Naive thymus-derived CD4-positive, alpha-beta T cell (primary cell): ENCODE measurements around the gene EEF1G. TPM values are rescaled to one million over a fixed set of nuclear protein-coding genes. Genes with fewer than 3 reads are reported as not detected.
"Not testable (repeated sequence)": the region's sequence is repeated elsewhere in the genome, so short reads cannot be mapped to it uniquely, and the experiment has no call there.

ENCODE experiments used
- ATAC-seq: fragments of 150-1000 bp; cut with Tn5 transposase; 2 replicates; pipeline ENCODE4 v1.10.0; 2021; ENCODE audit warnings: mild to moderate bottlenecking, moderate library complexity
- CTCF ChIA-PET: fragments of 350-600 bp; sonication (Branson Sonifier 250); formaldehyde crosslinking; loops from one replicate; lab custom pipeline; 2021; ENCODE audit warnings: antibody characterized with exemption; lab: Charles Lee
- POLR2A ChIA-PET: fragments of 350-600 bp; sonication (Branson Sonifier 250); formaldehyde crosslinking; loops from one replicate; lab custom pipeline; 2021; ENCODE audit warnings: antibody characterized with exemption, inconsistent platforms; lab: Charles Lee
- DNase-seq, 9 donors: peaks; one replicate each; pipeline versions ENCODE4 v3.0.0 to v3.0.0-alpha.2; 2020 to 2022; ENCODE audit warnings: mixed read lengths in 1 of 9
- H3K27ac ChIP-seq: one replicate; pipeline ENCODE4 v1.7.0; 2013; ENCODE audit warnings: mild to moderate bottlenecking, low read depth, low read length, moderate library complexity
- H3K27me3 ChIP-seq, 2 donors: one replicate each; pipeline ENCODE4 v1.7.0; 2013; ENCODE audit warnings: low read length in 2 of 2, mild to moderate bottlenecking in 2 of 2, moderate library complexity in 2 of 2; ENCODE audit not compliant: control insufficient read depth in 2 of 2, insufficient read depth in 2 of 2
- H3K36me3 ChIP-seq, 3 experiments: 1 replicate in 2 of 3; 2 replicates in 1 of 3; pipeline ENCODE4 v1.7.0; 2013; ENCODE audit warnings: low read length in 3 of 3, mild to moderate bottlenecking in 3 of 3, moderate library complexity in 1 of 3; ENCODE audit not compliant: insufficient read depth in 3 of 3, control insufficient read depth in 2 of 3
- H3K4me1 ChIP-seq, 2 donors: one replicate each; pipeline ENCODE4 v1.7.0; 2013; ENCODE audit warnings: low read length in 2 of 2, mild to moderate bottlenecking in 2 of 2, moderate library complexity in 1 of 2; ENCODE audit not compliant: control insufficient read depth in 2 of 2, insufficient read depth in 2 of 2
- H3K4me3 ChIP-seq: 2 replicates; pipeline ENCODE4 v1.7.0; 2013; ENCODE audit warnings: mild to moderate bottlenecking, low read length
- H3K9me3 ChIP-seq, 3 experiments: 1 replicate in 2 of 3; 2 replicates in 1 of 3; pipeline ENCODE4 v1.7.0; 2013; ENCODE audit warnings: low read length in 3 of 3; ENCODE audit not compliant: control insufficient read depth in 2 of 3
- H3K27ac Mint-ChIP-seq, 9 donors: one replicate each; pipeline ENCODE4 v1.8.0; 2020 to 2022; ENCODE audit warnings: mixed read lengths in 9 of 9, mild to moderate bottlenecking in 8 of 9, moderate library complexity in 5 of 9, inconsistent platforms in 2 of 9
- H3K27me3 Mint-ChIP-seq, 5 donors: one replicate each; pipeline ENCODE4 v1.8.0; 2021 to 2022; ENCODE audit warnings: mixed read lengths in 5 of 5, mild to moderate bottlenecking in 1 of 5
- H3K36me3 Mint-ChIP-seq, 5 donors: one replicate each; pipeline ENCODE4 v1.8.0; 2020 to 2022; ENCODE audit warnings: mixed read lengths in 5 of 5, mild to moderate bottlenecking in 3 of 5, inconsistent platforms in 1 of 5
- H3K4me1 Mint-ChIP-seq, 7 donors: one replicate each; pipeline ENCODE4 v1.8.0; 2020 to 2022; ENCODE audit warnings: mixed read lengths in 7 of 7, mild to moderate bottlenecking in 3 of 7, inconsistent platforms in 1 of 7
- H3K4me3 Mint-ChIP-seq, 10 donors: one replicate each; pipeline ENCODE4 v1.8.0; 2020 to 2022; ENCODE audit warnings: mild to moderate bottlenecking in 10 of 10, mixed read lengths in 10 of 10, moderate library complexity in 6 of 10, inconsistent platforms in 2 of 10
- H3K9me3 Mint-ChIP-seq, 11 donors: one replicate each; pipeline ENCODE4 v1.8.0; 2020 to 2022; ENCODE audit warnings: mixed read lengths in 11 of 11, mild to moderate bottlenecking in 4 of 11, inconsistent platforms in 1 of 11, moderate library complexity in 1 of 11
- intact Hi-C, 2 donors: fragments of 100-400 bp; cut with micrococcal nuclease; formaldehyde crosslinking; loops; one replicate each; pipeline ENCODE4 v1.15.1; 2023
- polyA plus RNA-seq, 2 donors: library from polyadenylated mRNA; unstranded; fragments of 300-500 nt; fragmentation: Illumina TruSeq; gene quantifications; one replicate each; pipeline ENCODE4 v1.2.3, GENCODE V29; 2021
- total RNA-seq, 6 experiments: library from RNA in 5 of 6; stranded (reverse) in 5 of 6; gene quantifications; 1 replicate in 5 of 6; 2 replicates in 1 of 6; pipeline ENCODE4 v1.2.3 and lab custom pipeline; 2021 to 2026

EEF1G gene
- total and polyA plus RNA-seq, 7 experiments from 2014 or later: 1,186 to 2,550 (median 2,338) TPM

DNA sequence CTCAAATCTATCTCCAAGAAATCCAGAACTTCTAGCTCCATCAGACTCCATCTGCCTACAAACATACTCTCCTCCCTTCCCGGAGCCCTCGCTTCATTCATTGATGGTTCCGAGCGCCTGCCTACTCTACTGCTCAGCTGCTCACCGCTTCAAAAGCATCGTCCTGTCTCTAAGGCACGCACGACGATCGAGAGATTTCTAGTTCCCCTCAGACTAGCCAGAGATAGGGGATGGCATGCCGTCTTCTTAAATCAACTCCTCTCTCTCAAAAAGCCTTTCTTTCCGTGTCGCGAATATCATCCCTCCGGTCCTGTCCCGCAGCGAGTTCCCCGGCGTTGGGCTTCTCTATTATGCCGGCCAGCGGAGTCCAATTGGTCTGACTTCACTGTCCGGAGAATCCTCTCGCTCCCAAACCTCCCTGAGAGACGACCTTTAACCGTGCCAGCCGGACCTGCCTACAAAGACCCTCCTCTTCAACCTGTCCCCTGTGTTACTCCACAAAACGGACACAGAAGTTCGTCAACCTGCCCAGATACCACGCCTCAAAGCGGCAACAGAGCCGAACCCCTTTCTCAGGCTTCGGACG, 592 bp downstream of the EEF1G start:
- DNase-seq: peak in 6 of 9 donors; percentile 18 to 44 (median 40)
- H3K4me3 ChIP-seq: peak overlapping the region; percentile 82
- H3K9me3 Mint-ChIP-seq: no peaks in the 10 kb centered on the region
- POLR2A ChIA-PET: interaction anchor here (0.6 to 8.1 kb wide), 26 partner anchors 7 to 308 kb away, joined by 3 to 92 read pairs (median 5); partner anchors contain the start of genes B3GAT3, C11orf98, CSKMT and HNRNPUL2
- peak overlapping the region; percentile 88 for H3K27ac ChIP-seq
- no peak for ATAC-seq
- CTCF ChIA-PET: interaction anchor here (1.0 to 2.1 kb wide), 7 partner anchors 13 to 179 kb away, joined by 3 to 12 read pairs (median 4); partner anchors contain the start of gene TUT1
- intact Hi-C loops: loop anchor here (1.0 to 5.0 kb wide), 8 partner anchors 16 to 308 kb away; partner anchors contain the start of genes HNRNPUL2 (in 2 of the 2) and SLC3A2 (in 1 of the 2)
- H3K36me3 Mint-ChIP-seq: peaks cover 16 to 34% (median 28%) of the 10 kb centered on the region in 5 donors
- peaks cover 0 to 73% (median 4%) of the 10 kb centered on the region in 3 experiments for H3K36me3 ChIP-seq
- peak overlapping the region; percentile 94 to 100 (median 97) for H3K4me3 Mint-ChIP-seq
- H3K27me3 ChIP-seq: no peaks in the 10 kb centered on the region
- H3K9me3 ChIP-seq: no peaks in the 10 kb centered on the region
- peak overlapping the region; percentile 81 to 98 (median 95) for H3K27ac Mint-ChIP-seq
- no peaks in the 10 kb centered on the region for H3K27me3 Mint-ChIP-seq
- peaks cover 39 to 61% (median 47%) of the 10 kb centered on the region in 7 donors for H3K4me1 Mint-ChIP-seq
- peaks cover 8 to 11% of the 10 kb centered on the region in 2 donors for H3K4me1 ChIP-seq

DNA sequence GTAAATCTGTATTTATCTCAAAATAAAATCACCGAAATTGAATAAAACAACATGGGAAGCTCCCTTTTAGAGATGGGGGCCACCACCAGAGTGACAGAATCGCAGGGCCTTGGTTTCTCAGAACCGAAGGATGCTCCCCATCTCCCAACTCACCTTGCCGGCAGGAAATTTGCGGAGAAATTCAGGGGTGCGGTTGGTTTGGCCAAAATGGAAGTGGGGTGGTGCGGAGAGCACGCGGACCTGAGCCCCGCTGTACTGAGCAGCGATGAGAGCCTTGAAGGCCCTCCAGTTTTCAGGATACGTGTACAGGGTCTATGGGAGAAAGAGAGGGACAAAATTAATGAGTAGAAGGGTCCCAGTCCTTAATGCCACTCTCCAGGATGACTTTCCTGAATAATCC, 1.3 kb downstream of the EEF1G start:
- no peaks in the 10 kb centered on the region for H3K27me3 Mint-ChIP-seq
- peak overlapping the region; percentile 82 for H3K4me3 ChIP-seq
- H3K36me3 ChIP-seq: peaks cover 0 to 69% (median 4%) of the 10 kb centered on the region in 3 experiments
- intact Hi-C loops: loop anchor here (2.0 to 5.0 kb wide), 2 partner anchors 285 to 308 kb away; partner anchors contain the start of gene SLC3A2 (in 1 of the 2)
- peaks cover 16 to 34% (median 27%) of the 10 kb centered on the region in 5 donors for H3K36me3 Mint-ChIP-seq
- H3K4me3 Mint-ChIP-seq: peak overlapping the region; percentile 94 to 100 (median 97)
- peaks cover 39 to 61% (median 50%) of the 10 kb centered on the region in 7 donors for H3K4me1 Mint-ChIP-seq
- ChIA-PET CTCF (interaction anchor here (0.7 to 1.3 kb wide), 4 partner anchors 12 to 178 kb away, joined by 3 to 4 read pairs (median 4); no protein-coding TSS in a partner anchor), POLR2A (interaction anchor here (0.6 to 8.1 kb wide), 6 partner anchors 16 to 182 kb away, joined by 3 to 92 read pairs (median 6); partner anchors contain the start of genes B3GAT3 and TUT1)
- H3K9me3 ChIP-seq: no peaks in the 10 kb centered on the region
- H3K27ac ChIP-seq: peak overlapping the region; percentile 88
- H3K4me1 ChIP-seq: peaks cover 8 to 11% of the 10 kb centered on the region in 2 donors
- H3K27ac Mint-ChIP-seq: peak overlapping the region; percentile 54 to 98 (median 95)
- H3K9me3 Mint-ChIP-seq: no peaks in the 10 kb centered on the region
- H3K27me3 ChIP-seq: no peaks in the 10 kb centered on the region
- ATAC-seq (no peak), DNase-seq (no peak)

DNA sequence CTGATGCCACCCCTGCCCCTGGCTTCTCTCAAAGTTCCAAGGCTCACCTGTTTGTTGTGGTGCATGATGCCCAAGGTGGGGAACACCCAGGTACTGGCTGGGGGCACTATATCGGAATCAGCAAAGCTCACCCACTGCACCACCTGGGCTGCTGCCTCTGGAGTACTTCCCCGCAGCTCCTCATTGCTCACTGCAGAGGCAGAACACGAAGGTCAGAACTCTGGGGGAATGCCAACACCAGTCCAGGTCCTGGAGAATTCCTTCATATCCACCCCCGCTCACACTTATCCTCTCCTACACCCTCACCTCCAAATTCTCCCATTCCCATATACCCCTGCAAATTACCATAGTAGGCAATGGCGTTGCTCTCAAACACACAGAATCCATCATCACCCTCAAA, 2.2 kb downstream of the EEF1G start:
- CTCF ChIA-PET, H3K9me3 Mint-ChIP-seq, H3K4me3 ChIP-seq, ATAC-seq, H3K27me3 Mint-ChIP-seq, DNase-seq, H3K27me3 ChIP-seq, H3K9me3 ChIP-seq: not testable (repeated sequence)
- Mint-ChIP-seq H3K4me3 (peak overlapping the region in 6 of 10 donors; percentile 5 to 100 (median 94)), H3K36me3 (peaks cover 16 to 36% (median 34%) of the 10 kb centered on the region in 5 donors), H3K27ac (peak overlapping the region in 8 of 9 donors; percentile 44 to 98 (median 88)), H3K4me1 (peaks cover 39 to 70% (median 57%) of the 10 kb centered on the region in 7 donors)
- intact Hi-C loops: loop anchor here in 1 of 2 donors (5.0 kb wide), 1 partner anchor 286 kb away; no protein-coding TSS in a partner anchor
- peaks cover 5 to 69% (median 8%) of the 10 kb centered on the region in 3 experiments for H3K36me3 ChIP-seq
- peaks cover 8 to 11% of the 10 kb centered on the region in 2 donors for H3K4me1 ChIP-seq
- POLR2A ChIA-PET: interaction anchor here (0.8 to 8.1 kb wide), 5 partner anchors 15 to 270 kb away, joined by 4 to 92 read pairs (median 5); partner anchors contain the start of genes MTA2 and TUT1
- H3K27ac ChIP-seq: peak overlapping the region; percentile 88

DNA sequence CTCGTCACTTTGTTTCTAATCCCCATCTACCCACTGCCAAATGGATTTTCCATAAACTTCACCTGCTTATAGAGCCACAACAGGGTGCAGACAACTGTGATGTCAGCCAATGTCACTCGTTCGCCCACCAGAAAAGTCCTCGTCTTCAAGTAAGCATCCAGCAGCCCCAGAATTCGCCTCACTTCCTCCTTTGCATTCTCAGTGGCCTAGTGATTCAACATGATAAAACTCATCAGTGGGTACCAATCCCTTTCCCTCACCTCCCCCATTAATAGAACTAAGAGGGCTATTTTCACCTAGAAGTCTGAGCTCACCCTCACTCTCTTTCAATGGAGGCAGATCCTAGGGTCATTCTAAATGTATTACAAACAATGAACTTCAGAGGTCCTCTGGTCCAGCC, 2.8 kb downstream of the EEF1G start:
- peaks cover 41 to 76% (median 62%) of the 10 kb centered on the region in 7 donors for H3K4me1 Mint-ChIP-seq
- not testable (repeated sequence) for ATAC-seq, H3K27me3 ChIP-seq, H3K9me3 Mint-ChIP-seq, H3K4me3 ChIP-seq, H3K9me3 ChIP-seq, DNase-seq, H3K27me3 Mint-ChIP-seq
- H3K4me3 Mint-ChIP-seq: peak overlapping the region in 9 of 10 donors; percentile 0 to 100 (median 39)
- ChIA-PET CTCF (interaction anchor here (1.9 kb wide), 1 partner anchor 10 kb away, joined by 9 read pairs; no protein-coding TSS in a partner anchor), POLR2A (interaction anchor here (0.6 to 8.1 kb wide), 6 partner anchors 15 to 271 kb away, joined by 3 to 92 read pairs (median 4); partner anchors contain the start of genes HNRNPUL2, MTA2 and TUT1)
- peak overlapping the region; percentile 38 to 98 (median 81) for H3K27ac Mint-ChIP-seq
- Histone ChIP-seq H3K4me1 (peaks cover 8 to 11% of the 10 kb centered on the region in 2 donors), H3K36me3 (peaks cover 9 to 71% (median 13%) of the 10 kb centered on the region in 3 experiments), H3K27ac (peak overlapping the region; percentile 88)
- peaks cover 16 to 39% (median 37%) of the 10 kb centered on the region in 5 donors for H3K36me3 Mint-ChIP-seq
- intact Hi-C loops: loop anchor here in 1 of 2 donors (5.0 kb wide), 1 partner anchor 286 kb away; no protein-coding TSS in a partner anchor

DNA sequence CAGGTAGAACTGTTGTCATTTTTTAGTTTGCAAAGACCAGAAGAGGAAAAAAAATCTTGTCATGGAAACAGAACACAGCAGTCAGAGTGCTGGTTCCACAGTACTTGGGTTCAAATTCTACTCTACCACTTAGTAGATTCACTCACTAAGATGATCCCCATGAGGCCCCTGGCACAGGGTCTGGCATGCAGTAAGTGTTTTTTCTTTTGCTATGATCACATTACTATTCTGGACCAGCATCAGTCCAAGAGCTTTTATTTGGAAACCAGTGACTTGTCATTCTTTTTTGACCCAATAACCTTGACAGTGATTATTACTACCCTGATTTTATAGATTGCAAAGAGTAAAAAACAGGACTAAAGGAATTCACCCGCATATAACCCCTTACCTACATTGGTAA, 4.1 kb downstream of the EEF1G start:
- peaks cover 31 to 68% (median 59%) of the 10 kb centered on the region in 7 donors for H3K4me1 Mint-ChIP-seq
- Histone ChIP-seq H3K36me3 (peaks cover 11 to 77% (median 18%) of the 10 kb centered on the region in 3 experiments), H3K9me3 (no peaks in the 10 kb centered on the region), H3K4me1 (peaks cover 8 to 11% of the 10 kb centered on the region in 2 donors), H3K27me3 (no peaks in the 10 kb centered on the region), H3K27ac (no peak overlapping the region), H3K4me3 (no peak overlapping the region)
- peak overlapping the region in 3 of 9 donors; percentile 1 to 14 (median 12) for H3K27ac Mint-ChIP-seq
- peaks cover 16 to 46% (median 40%) of the 10 kb centered on the region in 5 donors for H3K36me3 Mint-ChIP-seq
- ChIA-PET CTCF (interaction anchor here (0.7 to 1.9 kb wide), 3 partner anchors 9 to 174 kb away, joined by 4 to 9 read pairs (median 4); no protein-coding TSS in a partner anchor), POLR2A (interaction anchor here (0.6 to 8.1 kb wide), 5 partner anchors 13 to 193 kb away, joined by 3 to 92 read pairs (median 5); partner anchors contain the start of genes C11orf98, CSKMT and TUT1)
- ATAC-seq (no peak), DNase-seq (no peak)
- no peaks in the 10 kb centered on the region for H3K9me3 Mint-ChIP-seq
- H3K27me3 Mint-ChIP-seq: no peaks in the 10 kb centered on the region
- H3K4me3 Mint-ChIP-seq: no peak overlapping the region
- intact Hi-C loops: loop anchor here in 1 of 2 donors (5.0 kb wide), 1 partner anchor 288 kb away; no protein-coding TSS in a partner anchor
